ENCODE results near the gene EXOC3.
"Not testable (repeated sequence)": the region's sequence is repeated elsewhere in the genome, so short reads cannot be mapped to it uniquely, and the experiment has no call there.

EXOC3 gene

DNA sequence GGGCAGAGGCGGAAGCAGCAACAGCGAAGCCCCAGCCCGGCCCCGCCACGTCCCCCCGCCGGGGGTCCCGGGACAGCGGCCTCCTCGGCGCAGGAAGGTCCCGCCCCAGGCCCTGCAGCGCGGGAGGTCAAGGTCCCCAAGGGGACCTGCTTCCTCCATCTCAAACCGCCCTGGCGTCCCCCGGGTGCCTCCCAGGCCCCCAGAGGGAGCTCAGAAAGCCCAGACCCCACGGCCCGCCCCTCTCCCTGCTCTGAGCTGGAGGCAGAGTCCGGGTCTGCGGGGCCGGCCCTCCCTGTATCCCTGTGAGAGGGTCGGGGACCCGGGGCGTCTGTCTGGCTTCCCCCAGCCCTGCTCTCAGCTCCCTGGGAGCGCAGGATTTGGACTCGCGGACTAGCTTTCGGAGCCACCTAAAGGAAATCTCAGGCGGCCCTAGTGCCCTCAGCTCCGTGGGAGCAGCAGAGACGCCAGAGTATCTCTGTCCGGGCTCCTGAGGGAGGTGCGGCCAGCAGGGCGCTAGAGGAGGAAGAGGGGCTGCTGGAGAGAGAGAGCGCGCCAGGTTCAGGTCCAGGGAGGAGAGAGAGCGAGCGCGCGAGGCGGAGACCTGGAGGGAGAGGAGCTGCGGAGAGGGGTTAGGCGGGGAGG lies 30.7 kb downstream of the EXOC3 start:
- H3K27me3 ChIP-seq (ENCODE audit: low read depth, low read length) = peaks cover 18% of the 10 kb centered on the region
- H3K27ac ChIP-seq (ENCODE audit: low read length) = no peak overlapping the region
- H3K36me3 ChIP-seq (ENCODE audit: control insufficient read depth in 1 of 2, insufficient read depth in 2 of 2, low read length in 2 of 2) = no peaks in the 10 kb centered on the region
- H3K4me3 ChIP-seq (ENCODE audit: low read depth in 1 of 2, low read length in 2 of 2) = peak overlapping the region; percentile 65 to 95
- H3K4me1 ChIP-seq (ENCODE audit: control insufficient read depth in 1 of 2, insufficient read depth in 2 of 2, low read length in 2 of 2) = peaks cover 7 to 32% of the 10 kb centered on the region in 2 donors
- H3K9me3 ChIP-seq (ENCODE audit: control insufficient read depth in 1 of 2, low read length in 2 of 2) = no peaks in the 10 kb centered on the region

DNA sequence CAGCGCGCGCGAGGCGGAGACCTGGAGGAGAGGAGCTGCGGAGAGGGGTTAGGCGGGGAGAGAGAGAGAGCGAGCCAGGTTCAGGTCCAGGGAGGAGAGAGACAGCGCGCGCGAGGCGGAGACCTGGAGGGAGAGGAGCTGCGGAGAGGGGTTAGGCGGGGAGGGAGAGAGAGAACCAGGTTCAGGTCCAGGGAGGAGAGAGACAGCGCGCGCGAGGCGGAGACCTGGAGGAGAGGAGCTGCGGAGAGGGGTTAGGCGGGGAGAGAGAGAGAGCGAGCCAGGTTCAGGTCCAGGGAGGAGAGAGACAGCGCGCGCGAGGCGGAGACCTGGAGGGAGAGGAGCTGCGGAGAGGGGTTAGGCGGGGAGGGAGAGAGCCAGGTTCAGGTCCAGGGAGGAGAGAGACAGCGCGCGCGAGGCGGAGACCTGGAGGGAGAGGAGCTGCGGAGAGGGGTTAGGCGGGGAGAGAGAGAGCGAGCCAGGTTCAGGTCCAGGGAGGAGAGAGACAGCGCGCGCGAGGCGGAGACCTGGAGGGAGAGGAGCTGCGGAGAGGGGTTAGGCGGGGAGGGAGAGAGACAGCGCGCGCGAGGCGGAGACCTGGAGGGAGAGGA lies 31.4 kb downstream of the EXOC3 start:
- not testable (repeated sequence) for H3K36me3 ChIP-seq (ENCODE audit: control insufficient read depth in 1 of 2, insufficient read depth in 2 of 2, low read length in 2 of 2); H3K27ac ChIP-seq (ENCODE audit: low read length); H3K9me3 ChIP-seq (ENCODE audit: control insufficient read depth in 1 of 2, low read length in 2 of 2)
- Histone ChIP-seq H3K4me1 (ENCODE audit: control insufficient read depth in 1 of 2, insufficient read depth in 2 of 2, low read length in 2 of 2) (peaks cover 7 to 32% of the 10 kb centered on the region in 2 donors), H3K4me3 (ENCODE audit: low read depth in 1 of 2, low read length in 2 of 2) (peak overlapping the region; percentile 65 to 95), H3K27me3 (ENCODE audit: low read depth, low read length) (peaks cover 18% of the 10 kb centered on the region)

DNA sequence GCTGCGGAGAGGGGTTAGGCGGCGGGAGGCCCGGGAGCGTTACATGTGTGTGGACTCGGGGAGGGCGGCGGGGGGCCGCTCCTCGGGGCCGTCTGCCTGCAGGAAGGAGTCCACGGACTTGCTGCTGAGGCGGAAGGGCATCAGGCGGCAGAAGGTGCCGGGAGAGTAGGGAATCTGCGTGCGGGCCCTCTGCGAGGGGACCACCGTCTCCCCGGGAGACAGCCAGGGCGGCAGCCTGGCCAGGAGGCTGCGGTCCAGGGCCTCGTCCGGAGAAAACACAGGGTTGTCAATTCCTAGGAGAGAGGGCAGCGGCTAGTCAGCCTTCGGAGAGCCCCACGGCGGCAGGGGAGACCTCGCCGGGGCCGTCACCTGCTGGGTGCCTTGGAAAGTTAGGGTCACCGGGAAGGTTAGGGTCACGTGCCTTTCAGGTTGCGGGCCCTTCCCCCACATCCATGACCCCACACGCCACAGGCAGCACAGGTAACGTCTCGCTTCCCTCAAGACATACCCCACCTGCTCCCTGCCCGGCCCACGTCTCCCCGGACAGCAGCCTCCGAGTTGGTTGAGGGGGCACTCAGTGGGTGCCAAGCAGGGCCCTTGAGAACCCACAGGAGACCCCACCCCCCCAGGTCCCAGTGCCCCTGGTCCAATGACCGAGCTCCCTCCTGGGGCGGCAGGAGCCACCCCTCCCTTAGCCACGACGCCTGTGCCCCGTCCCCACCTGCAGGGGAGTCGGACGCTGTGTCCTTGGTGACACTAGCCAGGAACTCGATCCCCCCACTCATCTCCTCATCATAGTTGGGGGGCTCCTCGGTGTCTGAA lies 32.1 kb downstream of the EXOC3 start:
- Histone ChIP-seq H3K27me3 (ENCODE audit: low read depth, low read length) (peaks cover 18% of the 10 kb centered on the region), H3K4me1 (ENCODE audit: control insufficient read depth in 1 of 2, insufficient read depth in 2 of 2, low read length in 2 of 2) (peaks cover 7 to 32% of the 10 kb centered on the region in 2 donors), H3K27ac (ENCODE audit: low read length) (no peak overlapping the region), H3K9me3 (ENCODE audit: control insufficient read depth in 1 of 2, low read length in 2 of 2) (no peaks in the 10 kb centered on the region), H3K4me3 (ENCODE audit: low read depth in 1 of 2, low read length in 2 of 2) (peak overlapping the region in 1 of 2 donors; percentile 95), H3K36me3 (ENCODE audit: control insufficient read depth in 1 of 2, insufficient read depth in 2 of 2, low read length in 2 of 2) (no peaks in the 10 kb centered on the region)

DNA sequence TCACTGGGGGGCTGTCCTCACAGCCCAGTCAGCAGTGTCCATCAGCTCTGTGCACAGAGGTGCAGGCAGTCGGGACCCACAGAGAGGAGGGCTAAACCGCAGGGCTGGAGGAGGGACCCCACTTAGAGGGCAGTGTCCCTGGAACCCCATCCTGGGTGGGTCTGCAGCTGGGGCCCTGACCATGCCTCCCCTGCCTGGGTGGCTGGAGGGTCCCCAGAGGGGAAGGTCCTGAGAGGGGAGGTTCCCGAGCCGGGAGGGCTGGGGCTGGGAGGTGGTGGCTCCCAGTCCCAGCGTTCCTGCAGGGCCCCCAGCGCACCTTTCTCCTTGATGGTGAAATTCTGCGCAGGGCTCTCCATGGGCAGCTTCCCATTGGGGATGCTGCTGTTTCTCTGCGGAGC lies 32.7 kb downstream of the EXOC3 start:
- H3K27me3 ChIP-seq (ENCODE audit: low read depth, low read length) = peaks cover 18% of the 10 kb centered on the region
- H3K4me1 ChIP-seq (ENCODE audit: control insufficient read depth in 1 of 2, insufficient read depth in 2 of 2, low read length in 2 of 2) = peaks cover 7 to 32% of the 10 kb centered on the region in 2 donors
- no peak overlapping the region for H3K27ac ChIP-seq (ENCODE audit: low read length)
- no peak overlapping the region for H3K4me3 ChIP-seq (ENCODE audit: low read depth in 1 of 2, low read length in 2 of 2)
- H3K36me3 ChIP-seq (ENCODE audit: control insufficient read depth in 1 of 2, insufficient read depth in 2 of 2, low read length in 2 of 2) = no peaks in the 10 kb centered on the region
- no peaks in the 10 kb centered on the region for H3K9me3 ChIP-seq (ENCODE audit: control insufficient read depth in 1 of 2, low read length in 2 of 2)

DNA sequence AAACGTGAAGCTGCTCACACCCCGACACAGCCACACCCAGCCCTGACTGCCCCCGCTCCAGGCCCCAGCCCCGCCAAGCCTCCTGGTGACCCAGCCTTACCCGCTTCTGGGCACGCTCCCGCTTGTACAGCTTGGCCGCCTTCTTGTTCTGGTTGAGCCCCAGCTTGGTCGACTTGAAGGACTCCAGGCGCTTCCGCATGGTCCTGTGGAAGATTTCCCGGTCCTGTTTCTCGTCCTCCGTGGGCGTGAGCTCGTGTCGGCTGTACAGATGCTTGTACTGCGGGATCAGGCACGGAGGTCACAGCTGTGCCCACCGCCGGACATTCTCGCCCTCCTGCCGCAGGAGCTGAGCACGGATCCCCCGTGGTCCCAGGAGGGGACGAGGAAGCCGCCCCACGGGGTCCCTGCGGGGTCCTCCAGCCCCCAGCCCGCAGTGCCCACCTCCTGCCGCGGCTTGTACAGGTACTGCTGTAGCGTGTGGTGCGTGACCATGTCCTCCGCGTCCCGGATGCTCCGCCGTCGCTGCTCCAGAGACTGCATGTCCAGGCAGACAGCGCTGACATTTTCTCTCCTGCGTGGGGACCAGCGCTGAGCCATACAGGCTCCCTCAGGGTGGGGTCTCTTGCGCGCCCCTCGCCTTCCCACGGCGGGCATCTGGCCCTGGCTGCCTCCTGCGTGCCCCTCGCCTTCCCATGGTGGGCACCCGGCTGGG lies 33.3 kb downstream of the EXOC3 start:
- no peak overlapping the region for H3K4me3 ChIP-seq (ENCODE audit: low read depth in 1 of 2, low read length in 2 of 2)
- peaks cover 18% of the 10 kb centered on the region for H3K27me3 ChIP-seq (ENCODE audit: low read depth, low read length)

DNA sequence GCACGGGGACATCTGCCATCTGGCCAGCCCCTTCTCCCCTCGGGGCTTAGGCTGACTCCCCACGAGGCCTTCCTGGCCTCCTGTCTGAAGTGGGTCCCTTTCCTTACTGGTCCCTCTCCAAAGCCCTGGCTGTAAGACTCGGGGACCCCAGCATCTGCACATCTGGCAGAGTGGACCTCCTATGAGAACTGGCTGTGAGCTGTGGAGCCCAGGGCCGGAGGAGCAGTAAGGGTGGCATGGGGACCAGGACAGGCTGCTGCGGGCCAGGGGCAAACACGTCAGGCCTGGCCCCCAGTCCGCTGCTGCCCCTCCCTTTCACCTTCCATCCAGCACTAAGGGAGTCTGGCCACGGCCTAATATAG lies 33.8 kb downstream of the EXOC3 start:
- peaks cover 18% of the 10 kb centered on the region for H3K27me3 ChIP-seq (ENCODE audit: low read depth, low read length)

More for the DNA sequence above, 33.3 kb downstream of the EXOC3 start:
- Histone ChIP-seq H3K4me1 (ENCODE audit: control insufficient read depth in 1 of 2, insufficient read depth in 2 of 2, low read length in 2 of 2) (peaks cover 7 to 27% of the 10 kb centered on the region in 2 donors), H3K36me3 (ENCODE audit: control insufficient read depth in 1 of 2, insufficient read depth in 2 of 2, low read length in 2 of 2) (no peaks in the 10 kb centered on the region), H3K9me3 (ENCODE audit: control insufficient read depth in 1 of 2, low read length in 2 of 2) (no peaks in the 10 kb centered on the region), H3K27ac (ENCODE audit: low read length) (no peak overlapping the region)

DNA sequence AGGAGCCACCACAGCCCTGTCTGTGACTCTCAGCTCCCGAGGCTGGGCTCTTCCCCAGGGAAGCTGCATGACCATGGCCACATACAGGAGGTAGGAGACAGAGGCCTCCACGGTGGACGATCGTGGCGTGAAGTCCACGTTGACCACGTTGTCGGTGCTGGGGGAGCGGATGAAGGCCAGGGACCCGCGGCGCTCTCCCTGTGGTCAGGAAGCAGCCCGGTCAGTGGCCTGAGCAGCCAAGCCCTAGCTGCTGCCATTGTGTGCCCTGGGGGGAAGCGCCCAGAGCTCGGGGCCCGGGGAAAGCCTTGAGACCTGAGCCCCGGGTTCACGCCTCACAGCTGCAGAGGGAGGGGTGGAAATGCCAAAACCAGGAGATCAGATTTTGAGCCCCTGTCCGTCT lies 34.3 kb downstream of the EXOC3 start:
- H3K4me3 ChIP-seq (ENCODE audit: low read depth in 1 of 2, low read length in 2 of 2) = no peak overlapping the region
- no peak overlapping the region for H3K27ac ChIP-seq (ENCODE audit: low read length)
- no peaks in the 10 kb centered on the region for H3K9me3 ChIP-seq (ENCODE audit: control insufficient read depth in 1 of 2, low read length in 2 of 2)
- H3K36me3 ChIP-seq (ENCODE audit: control insufficient read depth in 1 of 2, insufficient read depth in 2 of 2, low read length in 2 of 2) = no peaks in the 10 kb centered on the region
- H3K4me1 ChIP-seq (ENCODE audit: control insufficient read depth in 1 of 2, insufficient read depth in 2 of 2, low read length in 2 of 2) = peaks cover 0 to 17% of the 10 kb centered on the region in 2 donors
- H3K27me3 ChIP-seq (ENCODE audit: low read depth, low read length) = peaks cover 18% of the 10 kb centered on the region

More for the DNA sequence above, 33.8 kb downstream of the EXOC3 start:
- H3K27ac ChIP-seq (ENCODE audit: low read length) = no peak overlapping the region
- H3K4me3 ChIP-seq (ENCODE audit: low read depth in 1 of 2, low read length in 2 of 2) = no peak overlapping the region
- H3K4me1 ChIP-seq (ENCODE audit: control insufficient read depth in 1 of 2, insufficient read depth in 2 of 2, low read length in 2 of 2) = peaks cover 2 to 22% of the 10 kb centered on the region in 2 donors
- H3K9me3 ChIP-seq (ENCODE audit: control insufficient read depth in 1 of 2, low read length in 2 of 2) = no peaks in the 10 kb centered on the region
- H3K36me3 ChIP-seq (ENCODE audit: control insufficient read depth in 1 of 2, insufficient read depth in 2 of 2, low read length in 2 of 2) = no peaks in the 10 kb centered on the region

DNA sequence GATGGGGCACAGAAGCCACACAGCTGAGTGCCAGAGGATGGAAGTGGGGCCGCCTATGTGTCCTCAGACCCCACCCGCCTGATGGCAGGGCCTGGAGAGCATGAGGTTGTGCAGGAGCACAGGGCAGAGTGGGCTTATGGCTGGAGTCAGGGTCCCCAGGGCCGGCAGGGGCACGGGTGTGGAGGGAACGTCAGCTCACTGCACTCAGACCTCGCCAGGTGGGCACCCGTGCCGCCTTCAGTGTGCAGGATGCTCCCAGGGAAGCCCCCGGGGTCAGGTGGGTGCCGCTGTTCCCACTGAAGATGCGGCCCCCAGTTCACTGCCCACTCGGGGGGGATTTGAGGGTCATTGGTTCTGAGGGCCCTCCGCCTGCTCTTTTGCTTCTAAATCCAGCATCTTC lies 34.9 kb downstream of the EXOC3 start:
- peaks cover 18% of the 10 kb centered on the region for H3K27me3 ChIP-seq (ENCODE audit: low read depth, low read length)
- no peaks in the 10 kb centered on the region for H3K9me3 ChIP-seq (ENCODE audit: control insufficient read depth in 1 of 2, low read length in 2 of 2)
- H3K4me1 ChIP-seq (ENCODE audit: control insufficient read depth in 1 of 2, insufficient read depth in 2 of 2, low read length in 2 of 2) = peaks cover 0 to 15% of the 10 kb centered on the region in 2 donors
- no peaks in the 10 kb centered on the region for H3K36me3 ChIP-seq (ENCODE audit: control insufficient read depth in 1 of 2, insufficient read depth in 2 of 2, low read length in 2 of 2)
- no peak overlapping the region for H3K27ac ChIP-seq (ENCODE audit: low read length)
- no peak overlapping the region for H3K4me3 ChIP-seq (ENCODE audit: low read depth in 1 of 2, low read length in 2 of 2)

DNA sequence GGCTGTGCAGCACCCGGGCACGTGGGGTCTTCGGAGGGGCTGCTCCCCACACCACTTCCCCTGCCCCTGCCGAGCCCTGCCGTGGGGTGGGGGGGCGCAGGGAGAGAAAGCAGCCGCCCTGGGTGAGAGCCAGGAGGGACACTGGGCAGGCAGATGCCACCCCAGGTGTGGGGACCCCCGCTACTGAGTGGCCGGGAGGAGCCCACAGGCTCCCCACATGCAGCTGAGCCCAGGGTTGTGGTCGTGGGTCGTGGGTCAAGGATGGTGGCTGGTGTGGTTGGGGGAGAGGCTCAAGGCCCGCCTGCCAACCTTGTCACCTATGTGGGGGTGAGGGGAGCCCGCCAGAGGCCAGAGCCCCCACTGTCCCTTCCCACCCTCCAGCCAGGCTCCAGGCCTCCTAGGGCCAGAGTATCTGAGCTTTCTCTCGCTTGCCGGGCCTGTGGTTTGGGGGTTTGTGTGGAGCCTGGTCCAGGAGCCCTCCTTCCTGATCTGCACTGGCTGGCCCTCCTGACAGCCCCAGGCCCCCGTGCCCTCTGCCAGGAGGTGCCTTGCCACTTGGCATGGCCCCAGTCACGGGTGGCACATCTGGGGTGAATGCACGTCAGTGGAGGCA lies 35.5 kb downstream of the EXOC3 start:
- H3K27ac ChIP-seq (ENCODE audit: low read length) = no peak overlapping the region
- H3K4me1 ChIP-seq (ENCODE audit: control insufficient read depth in 1 of 2, insufficient read depth in 2 of 2, low read length in 2 of 2) = peaks cover 0 to 15% of the 10 kb centered on the region in 2 donors
- no peaks in the 10 kb centered on the region for H3K9me3 ChIP-seq (ENCODE audit: control insufficient read depth in 1 of 2, low read length in 2 of 2)
- peaks cover 18% of the 10 kb centered on the region for H3K27me3 ChIP-seq (ENCODE audit: low read depth, low read length)
- H3K4me3 ChIP-seq (ENCODE audit: low read depth in 1 of 2, low read length in 2 of 2) = no peak overlapping the region
- no peaks in the 10 kb centered on the region for H3K36me3 ChIP-seq (ENCODE audit: control insufficient read depth in 1 of 2, insufficient read depth in 2 of 2, low read length in 2 of 2)

DNA sequence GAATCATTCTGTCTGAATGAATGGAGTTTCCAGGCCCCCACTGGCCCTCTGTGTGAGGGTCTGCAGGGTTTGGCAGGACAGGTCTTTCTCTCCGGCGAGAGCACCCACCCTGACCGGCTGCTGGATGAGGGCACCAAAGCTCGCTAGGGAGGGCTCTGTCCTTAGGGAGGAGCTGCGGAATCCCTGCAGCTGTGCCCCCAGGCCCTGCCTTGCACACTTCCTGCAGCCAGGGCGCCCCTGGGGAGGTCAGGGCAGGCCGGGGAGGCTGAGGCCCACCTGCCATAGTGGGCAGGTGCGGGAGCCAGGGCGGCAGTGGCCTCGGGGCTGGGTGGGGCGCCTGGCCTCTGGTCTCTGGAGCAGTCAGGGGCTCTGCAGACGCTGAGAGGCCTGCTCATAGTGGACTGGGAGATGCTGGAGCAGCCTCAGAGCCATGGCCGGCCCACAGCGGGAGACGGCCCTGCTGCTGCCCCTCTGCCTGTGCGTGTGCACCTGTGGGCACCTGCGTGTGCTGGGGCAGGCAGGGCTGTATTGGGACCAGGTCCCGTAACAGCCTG lies 36.1 kb downstream of the EXOC3 start:
- Histone ChIP-seq H3K4me1 (ENCODE audit: control insufficient read depth in 1 of 2, insufficient read depth in 2 of 2, low read length in 2 of 2) (peaks cover 0 to 11% of the 10 kb centered on the region in 2 donors), H3K27ac (ENCODE audit: low read length) (no peak overlapping the region), H3K4me3 (ENCODE audit: low read depth in 1 of 2, low read length in 2 of 2) (no peak overlapping the region), H3K27me3 (ENCODE audit: low read depth, low read length) (peaks cover 18% of the 10 kb centered on the region), H3K9me3 (ENCODE audit: control insufficient read depth in 1 of 2, low read length in 2 of 2) (no peaks in the 10 kb centered on the region), H3K36me3 (ENCODE audit: control insufficient read depth in 1 of 2, insufficient read depth in 2 of 2, low read length in 2 of 2) (no peaks in the 10 kb centered on the region)

Data from muscle layer of duodenum (tissue), 2 donors.